Kidney tubule cell (primary cell): ENCODE measurements around the gene BBLN.

Experiments
- DNase-seq: peaks from one replicate; pipeline ENCODE4 v3.0.0-alpha.2; 2018; ENCODE audit warnings: low spot score

BBLN gene

DNA sequence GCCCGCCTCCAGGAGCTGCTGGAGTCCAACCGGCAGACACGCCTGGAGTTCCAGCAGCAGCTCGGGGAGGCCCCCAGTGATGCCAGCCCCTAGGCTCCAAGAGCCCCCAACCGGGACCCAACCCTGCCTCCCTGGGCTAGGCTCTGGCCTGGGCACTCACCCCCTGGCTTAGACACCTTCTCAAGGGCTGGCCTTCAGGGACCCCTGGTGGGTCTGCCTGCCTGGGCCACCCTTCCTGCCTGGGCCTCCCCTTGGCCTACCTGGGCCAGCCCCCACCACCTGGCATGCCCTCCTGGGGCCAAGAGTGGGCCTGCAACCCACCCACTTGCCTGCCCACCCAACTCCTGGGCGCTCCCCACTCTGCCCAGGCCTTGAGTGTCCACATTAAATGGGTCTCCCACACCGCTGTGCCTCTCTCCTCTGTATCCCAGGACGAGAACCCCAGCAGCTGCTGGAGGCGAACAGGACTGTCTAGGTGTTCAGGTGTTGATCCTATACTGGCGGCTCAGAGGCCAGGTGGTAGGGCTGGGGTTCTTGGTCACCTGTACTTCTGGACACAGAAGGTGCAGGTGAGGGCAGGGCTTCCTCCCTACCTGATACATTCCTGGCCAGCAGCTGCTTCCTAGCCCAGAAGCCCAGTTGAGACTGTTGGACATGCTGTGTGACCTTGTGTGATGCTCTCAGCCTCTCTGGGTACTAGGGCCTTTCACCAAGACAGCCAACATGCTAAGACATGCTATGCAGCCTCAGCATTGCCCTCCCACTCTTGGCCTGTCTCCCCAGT lies 3.6 kb downstream of the BBLN start:
- no peak for DNase-seq

DNA sequence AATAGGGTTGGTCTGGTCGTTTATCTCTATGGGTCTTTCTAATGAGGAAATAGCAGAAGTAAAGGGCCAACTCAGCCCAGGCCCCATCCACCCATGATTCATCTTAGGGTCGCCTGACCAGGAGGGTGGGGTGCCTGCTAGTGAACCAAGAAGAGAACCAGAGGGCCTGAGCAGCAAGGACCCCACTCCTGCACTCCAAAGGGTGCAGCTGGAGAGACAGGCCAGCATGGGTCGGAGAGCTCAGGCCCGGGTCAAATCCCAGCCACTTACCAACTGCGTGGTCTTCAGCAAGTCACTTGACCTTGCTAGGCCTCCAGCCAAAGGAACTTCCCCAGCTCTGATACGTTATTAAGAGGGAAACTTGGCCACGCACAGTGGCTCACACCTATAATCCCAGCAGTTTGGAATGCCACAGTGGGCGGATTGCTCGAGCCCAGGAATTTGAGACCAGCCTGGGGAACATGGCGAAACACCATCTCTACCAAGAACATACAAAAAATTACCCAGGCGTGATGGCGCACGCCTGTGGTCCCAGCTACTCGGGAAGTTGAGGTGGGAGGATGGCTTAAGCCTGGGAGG lies 4.3 kb downstream of the BBLN start:
- DNase-seq: peak; percentile 32

DNA sequence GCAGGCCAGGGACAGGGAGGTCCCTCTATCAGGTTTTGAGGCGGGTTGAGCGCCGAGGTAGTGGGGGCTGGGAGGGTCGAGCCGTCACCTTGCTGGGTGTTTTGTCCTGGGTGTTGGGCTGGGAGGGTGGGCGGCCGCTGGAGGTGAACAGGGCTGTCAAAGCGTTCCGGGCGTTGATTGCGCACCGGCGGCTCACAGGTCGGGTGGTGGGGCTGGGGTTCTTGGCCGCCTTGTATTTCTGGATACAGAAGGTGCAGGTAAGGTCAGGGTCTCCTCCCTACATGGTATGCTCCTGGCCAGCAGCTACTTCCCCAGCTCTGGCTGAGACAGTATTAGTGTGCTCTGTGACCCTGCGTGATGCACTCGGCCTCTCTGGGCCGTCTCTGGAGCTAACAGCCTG lies 6.1 kb downstream of the BBLN start:
- no peak for DNase-seq

DNA sequence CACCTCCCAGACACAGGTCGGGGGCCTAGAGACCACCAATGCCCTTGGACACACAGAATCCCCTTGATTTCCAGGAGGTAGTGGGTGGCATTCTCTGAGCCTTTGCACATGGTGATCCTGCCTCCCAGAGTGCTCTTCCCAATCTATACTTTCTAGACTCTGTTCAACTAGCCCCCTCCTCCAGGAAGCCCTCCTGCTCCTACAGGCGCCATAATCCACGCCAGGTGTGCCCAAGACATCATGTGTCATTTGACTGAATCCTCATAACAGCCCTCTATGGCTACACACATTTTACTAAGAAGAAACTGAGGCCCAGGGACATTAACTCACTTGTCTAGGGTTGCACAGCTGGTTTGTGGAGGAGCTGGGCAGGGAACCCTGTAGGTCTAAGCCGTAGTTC lies 7.1 kb downstream of the BBLN start:
- DNase-seq: no peak

DNA sequence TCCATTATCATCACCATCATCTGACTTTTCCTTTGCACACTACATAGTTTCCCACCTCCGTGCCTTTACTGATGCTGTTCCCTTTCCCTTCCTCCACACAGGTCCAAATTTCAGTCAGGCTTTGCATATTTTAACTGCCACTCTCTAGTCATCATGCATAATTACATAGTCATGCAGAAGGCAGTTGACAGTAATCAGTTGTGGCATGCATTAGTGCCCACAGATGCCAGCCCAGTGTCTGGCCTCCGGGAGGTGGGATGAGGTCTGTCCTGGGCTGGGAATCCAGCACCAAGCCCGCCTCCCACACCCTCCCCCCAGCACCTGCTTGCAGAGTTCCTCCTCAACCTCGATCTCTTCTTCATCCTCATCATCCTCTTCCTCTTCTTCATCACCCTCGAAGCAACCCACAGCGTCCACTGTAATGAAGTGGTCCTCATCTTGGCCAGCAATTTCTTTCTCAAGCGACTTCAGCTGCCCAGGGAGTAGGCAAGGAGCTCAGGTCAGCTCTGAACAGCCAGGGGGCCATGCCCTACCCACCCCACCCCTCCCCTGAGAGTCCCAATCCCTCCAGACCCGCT lies 8.8 kb downstream of the BBLN start:
- peak; percentile 21 for DNase-seq

DNA sequence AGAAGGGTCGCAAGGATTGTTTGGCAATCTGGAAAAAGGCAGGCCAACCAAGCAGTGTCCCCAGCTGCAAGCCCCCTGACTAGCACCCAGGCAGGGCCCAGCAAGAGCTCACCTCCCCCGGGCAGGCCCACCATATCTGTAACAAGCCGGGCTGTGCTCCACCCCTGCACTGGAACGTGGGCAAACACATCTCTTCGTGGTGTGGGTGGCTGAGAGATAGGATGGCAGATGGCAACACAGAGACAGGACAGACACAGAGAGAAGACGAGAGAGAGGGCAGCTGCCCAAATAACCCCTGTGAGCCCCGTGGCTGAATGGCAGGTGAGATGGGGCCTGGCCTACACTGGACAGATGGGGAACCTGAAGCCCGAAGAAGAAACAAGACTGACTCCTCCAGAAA lies 9.4 kb downstream of the BBLN start:
- DNase-seq: no peak

DNA sequence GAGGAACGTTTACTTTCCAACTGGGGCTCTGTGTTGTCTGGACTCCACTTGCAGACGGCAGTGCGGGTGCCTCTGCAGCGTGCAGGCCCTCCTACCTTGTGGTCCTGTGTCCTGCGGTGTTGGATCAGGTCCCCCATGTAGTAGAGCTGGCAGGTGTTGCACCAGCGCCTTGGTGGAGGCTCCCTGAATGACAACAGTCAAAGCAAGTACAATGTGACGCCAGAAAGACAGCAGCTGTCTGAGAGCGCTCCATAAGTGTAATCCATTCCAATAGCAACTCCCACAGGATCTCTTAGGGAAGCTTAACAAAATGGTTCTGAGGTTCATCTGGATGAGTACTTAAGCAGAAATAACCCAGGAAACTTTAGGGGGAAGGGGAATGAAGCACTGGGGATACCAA lies 9.9 kb downstream of the BBLN start:
- DNase-seq: no peak

DNA sequence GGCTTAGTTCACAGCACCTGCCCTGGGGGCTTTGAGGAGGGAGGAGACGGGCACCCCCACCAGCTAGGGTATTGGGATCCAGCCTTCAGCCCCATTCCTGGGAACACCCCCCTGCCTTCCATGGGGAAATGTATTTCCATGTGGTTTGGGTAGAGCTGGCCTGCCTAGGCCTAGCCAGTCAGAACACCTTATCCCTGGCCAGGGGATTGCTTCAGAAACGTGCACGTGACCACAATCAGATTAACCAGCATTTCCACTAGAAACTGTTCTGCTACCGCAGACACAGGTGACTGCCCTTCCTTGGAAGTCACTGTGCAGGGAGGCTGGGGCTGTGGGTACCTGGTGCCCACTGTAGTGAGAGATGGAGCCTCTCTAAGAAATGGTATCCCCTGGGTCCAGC lies 14.0 kb downstream of the BBLN start:
- DNase-seq: no peak

DNA sequence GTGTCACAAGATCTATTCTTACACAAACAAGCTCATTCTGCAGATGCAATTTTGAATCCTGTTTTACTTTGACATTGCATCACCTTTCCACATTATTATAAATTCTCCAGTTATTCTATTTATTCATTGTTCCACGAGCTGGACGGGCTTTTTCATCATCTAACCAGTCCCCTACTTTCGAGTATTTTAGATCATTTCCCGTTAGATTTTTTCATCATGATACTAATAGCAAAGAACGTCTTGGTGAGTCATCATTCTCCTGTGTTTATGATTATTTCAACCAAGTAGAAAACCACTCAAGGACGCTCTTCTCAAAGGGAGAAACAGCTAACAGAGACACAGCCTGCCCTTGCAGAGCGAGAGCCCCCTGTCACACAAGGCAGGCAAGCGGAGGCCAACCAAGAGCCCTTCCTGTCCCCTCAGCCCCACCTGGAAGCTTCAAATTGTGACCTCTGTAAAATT lies 15.1 kb downstream of the BBLN start:
- DNase-seq: no peak

DNA sequence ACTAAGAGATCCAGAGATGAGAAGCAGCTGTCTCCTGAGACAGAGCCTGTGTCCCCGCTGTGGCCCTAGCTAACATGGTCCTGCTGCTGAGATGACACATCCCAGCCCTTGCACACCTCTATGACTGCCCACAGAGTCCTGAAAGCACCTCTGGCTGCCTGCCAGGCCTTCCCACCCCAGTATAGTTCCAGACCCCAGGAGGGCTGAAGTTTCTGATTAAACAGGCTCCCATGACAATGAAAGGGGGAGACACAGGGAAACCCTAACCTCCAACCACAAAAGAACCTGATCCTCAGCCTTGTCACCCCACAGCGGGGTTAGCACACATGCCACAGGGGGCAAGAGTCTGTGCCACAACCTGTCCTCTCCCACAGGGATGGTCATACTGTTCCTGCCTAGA lies 15.7 kb downstream of the BBLN start:
- no peak for DNase-seq

DNA sequence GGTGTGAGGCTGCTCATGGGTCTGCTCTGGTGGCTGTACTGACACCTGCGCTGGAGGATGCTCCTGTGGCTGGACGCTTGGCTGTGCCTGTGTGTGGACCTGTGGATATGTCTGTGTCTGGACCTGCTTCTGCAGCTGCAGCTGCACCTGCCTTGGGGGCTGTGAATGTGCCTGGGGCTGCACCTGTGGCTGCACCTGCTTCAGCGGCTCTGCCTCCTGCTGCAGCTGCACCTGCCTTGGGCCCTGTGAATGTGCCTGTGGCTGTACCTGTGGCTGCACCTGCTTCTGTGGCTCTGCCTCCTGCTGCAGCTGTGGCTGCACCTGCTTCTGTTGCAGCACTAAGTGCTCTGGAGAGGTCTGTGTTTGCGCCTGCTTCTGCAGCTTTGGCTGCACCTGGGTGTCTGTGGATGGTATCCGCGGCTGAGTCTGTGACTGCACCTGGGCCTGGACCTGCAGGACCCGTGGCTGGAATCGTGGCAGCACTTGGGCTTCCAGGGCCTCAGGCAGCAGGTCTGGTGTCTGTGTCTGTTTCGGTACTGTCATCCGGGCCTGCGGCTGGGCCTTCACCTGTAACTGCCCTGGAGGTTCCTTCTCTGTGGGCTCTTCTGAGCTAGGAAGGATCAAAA lies 18.9 kb downstream of the BBLN start:
- DNase-seq: no peak

DNA sequence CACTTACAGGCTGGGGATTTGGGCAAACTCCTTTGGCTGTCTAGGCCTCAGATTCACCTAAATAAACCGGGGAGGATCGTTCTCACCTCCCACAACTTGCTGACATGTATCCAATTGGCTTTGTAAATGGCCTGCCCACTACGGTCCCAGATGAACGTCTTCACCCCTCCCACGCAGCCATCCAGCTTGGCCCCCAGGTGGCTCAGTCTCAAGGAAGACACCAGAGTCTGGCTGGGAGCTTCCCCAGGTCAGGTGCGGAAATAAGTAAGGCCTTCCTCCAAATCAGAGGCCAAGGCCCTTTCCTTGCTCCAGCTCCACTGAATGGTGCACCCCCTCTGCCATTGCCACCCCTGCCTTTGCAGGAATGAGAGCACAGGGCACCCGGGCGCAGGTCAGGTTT lies 19.9 kb downstream of the BBLN start:
- DNase-seq: no peak

DNA sequence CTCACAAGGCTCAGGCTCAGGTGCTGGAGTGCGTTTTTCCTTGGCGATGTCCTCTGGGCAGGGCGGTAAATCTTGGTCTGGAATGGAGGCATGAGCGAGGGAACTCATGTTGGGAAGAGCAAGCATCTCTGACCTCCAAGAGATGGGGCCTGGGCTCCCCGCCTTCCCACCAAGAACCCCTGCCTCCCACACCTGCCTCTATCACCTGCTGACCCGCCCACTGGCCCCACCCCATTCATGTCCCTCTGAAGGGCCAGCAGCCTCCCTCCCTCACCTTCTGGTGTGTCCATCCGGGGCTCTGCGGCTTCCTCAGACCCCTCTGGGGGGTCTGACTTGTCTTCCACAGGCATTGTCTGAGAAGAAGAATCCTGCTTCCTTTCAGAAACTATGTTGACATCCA lies 20.4 kb downstream of the BBLN start:
- no peak for DNase-seq

DNA sequence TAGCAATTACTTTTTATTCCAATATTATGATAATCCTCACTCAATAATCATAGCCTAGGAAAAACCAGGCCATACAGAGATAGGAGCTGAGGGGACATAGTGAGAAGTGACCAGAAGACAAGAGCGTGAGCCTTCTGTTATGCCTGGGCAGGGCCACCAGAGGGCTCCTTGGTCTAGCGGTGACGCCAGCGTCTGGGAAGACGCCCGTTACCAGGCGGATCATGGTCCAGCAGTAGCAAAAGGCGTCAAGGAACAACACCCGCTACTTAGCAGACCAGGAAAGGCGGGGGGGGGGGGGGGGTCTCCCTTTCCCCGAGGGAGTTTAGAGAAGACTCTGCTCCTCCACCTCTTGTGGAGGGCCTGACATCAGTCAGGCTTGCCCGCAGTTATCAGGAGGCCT lies 21.4 kb downstream of the BBLN start:
- peak; percentile 21 for DNase-seq

DNA sequence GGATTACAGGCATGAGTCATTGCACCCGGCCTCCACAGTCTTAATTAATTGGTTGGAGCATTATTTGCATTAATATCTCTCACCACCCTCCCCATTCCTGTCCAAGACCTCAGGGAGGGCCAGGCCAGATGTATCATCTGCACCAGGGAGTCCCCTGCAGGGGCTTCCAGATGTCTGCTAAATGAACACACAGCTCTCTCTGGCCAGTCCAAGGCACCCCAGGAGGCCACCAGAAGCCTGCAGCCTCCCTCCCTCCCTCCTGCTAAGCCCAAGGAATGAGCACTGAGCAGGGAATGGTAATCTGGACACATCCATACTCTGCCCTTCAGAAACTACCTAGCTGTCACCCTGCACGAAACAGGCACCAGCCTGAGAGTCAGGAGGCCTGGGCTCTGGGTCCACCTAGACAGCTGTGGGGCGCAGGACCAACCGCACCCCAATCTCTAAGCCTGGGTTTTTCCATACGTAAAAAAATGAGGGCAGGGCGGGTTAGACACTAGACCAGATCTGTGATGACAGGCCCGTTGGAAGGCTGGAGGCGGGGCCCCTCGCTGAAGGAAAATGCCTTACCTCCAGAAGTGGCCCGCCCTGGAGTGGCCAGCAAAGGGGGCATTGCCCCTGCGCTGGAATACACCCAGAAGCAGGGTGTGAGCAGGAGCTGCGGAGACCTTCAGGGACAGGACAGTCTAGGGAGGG lies 23.0 kb downstream of the BBLN start:
- no peak for DNase-seq

DNA sequence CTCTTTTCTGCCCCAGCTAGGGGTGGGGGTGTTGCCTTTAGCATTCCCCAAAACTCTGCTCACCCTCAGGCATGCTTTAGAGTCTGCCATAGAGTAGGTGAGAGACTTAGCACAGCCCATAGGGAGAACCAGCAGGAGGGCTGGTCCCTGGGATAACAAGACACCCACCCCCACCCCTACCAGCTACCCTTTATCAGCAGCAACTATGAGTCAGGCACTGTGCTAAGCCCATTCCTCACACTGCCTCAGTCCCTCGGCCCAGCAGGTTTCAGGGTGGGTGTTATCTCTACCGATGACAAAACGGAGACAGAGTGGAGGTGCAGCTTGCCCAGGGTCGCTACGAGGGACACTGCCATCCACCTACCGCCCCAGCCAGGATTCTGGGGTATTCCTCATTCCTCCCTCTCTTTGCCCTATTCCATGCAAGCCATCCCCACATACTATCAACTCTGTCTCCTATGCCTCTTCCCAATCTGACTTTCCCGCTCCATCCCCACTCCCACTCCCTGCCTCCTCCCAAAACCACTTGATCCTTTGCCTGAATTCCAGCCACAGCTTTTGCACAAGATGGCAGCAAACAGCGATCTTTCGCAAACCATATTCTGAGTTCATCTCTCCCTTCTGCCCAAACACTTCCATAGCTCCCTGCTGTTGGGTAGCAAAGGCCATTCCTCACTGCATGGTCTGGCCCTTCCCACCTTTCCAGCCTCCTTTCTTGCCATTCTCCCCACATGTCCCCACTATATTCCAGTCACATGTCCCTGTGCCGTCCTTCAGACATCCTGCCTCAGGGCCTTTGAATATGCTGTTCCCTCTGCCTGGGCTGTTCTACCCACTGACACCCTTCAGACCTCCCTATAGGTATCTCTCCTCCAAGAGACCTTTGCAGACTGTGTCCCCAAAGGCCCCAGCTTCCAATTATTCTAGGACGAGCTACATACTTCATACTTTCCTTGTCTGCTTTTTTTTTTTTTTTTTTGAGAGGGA lies 26.2 kb downstream of the BBLN start:
- no peak for DNase-seq

DNA sequence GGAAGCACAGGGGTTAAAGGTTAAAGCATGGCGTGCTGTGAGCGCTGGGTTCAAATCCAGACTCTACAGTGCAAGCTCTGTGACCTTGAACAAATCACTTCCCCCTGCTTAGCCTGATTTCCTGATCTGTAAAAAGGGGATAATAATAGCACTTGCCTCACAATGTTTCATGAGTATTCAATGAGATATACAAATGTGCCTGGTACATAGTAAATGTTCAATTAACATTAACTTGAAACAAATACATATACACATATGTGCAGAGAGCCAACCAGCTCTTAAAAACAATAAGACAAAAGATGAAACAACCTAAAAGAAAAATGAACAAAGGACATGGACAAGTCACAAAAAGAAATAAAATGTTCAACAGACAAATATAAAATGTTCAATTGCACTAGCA lies 27.3 kb downstream of the BBLN start:
- DNase-seq: no peak

DNA sequence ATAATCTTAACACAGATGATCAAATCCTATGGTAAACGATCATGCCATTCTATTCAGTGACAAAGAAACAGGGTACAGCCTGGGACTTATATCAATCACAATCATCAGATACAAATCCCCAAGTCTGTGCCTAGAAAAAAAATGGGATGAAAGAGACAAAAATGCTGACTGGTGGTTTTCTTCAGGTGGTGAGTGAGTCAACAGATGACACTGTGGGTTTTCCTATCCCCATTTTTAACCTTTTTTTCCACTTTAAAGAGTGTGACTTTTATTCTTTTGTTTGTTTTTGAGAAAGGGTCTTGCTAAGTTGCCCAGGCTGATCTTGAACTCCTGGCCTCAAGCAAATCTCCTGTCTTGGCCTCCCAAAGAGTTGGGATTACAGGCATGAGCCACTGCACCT lies 28.1 kb downstream of the BBLN start:
- no peak for DNase-seq

DNA sequence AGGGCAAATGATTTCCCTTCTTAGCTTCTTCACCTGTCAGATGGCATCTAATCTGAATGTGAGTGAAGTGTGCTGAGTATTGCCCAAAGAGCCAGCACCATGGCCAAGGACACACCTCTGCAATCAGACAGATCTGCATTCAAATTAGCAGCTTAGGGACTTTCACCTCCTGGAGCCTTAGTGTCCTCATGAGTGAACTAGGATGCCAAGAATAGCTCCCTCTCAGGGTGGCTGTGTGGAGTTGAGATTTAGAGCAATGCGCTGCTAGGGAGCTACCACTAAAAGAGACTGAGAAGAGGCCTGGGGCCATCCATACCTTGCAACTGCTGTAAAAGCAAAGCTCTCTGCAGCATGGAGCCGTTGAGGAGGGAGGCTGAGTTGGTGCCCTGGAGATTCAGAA lies 29.9 kb downstream of the BBLN start:
- DNase-seq: no peak

DNA sequence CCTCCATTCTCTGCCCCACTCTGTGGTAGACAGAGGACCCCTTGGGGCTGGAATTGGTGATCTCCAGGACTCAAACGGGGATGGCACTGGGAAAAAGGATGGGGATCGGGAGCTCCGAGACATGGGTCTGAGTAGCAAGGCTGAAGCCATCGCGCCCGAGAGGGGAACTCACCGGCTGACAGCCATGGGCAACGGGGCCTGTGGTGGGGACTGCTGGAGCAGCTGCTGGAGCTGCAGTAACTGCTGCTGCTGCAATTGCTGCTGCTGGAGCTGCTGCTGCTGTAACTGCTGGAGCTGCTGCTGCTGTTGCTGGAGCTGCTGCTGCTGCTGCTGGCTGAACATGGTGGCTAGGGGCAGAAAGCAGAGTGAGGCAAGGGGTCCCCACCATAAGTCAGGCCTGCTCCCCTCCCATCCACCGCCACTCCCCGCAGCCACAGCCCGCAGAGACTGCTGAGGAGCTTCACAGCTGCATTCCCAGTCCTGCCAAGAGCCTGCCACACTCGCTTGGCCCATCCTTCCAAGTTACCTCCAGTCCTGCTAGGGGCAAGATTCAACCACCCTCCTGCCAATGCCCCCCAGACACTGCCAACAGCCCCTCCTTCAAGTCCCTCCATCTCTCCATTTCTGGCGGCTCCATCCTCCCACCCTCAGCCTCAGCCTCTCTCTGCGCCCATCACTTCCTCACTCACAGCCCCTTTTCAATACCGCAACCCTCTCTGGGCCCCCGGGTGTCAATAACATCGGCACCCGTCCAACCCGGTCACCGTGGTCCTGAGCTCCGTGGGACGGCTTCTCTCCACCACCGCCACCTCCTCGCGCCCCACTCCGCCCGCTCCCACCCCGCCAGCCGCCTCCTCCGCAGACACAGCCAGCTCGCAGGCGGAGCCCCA lies 30.7 kb downstream of the BBLN start:
- DNase-seq: no peak
